HG02870 (cell line): ENCODE data around the gene PLA2G2F.

Experiments
- ATAC-seq: cut with Tn5 transposase; IDR thresholded peaks from one replicate; pipeline ENCODE4 v1.9.1; 2021; ENCODE audit warnings: mild to moderate bottlenecking, moderate library complexity; ENCODE audit not compliant: unreplicated experiment

The PLA2G2F gene

DNA sequence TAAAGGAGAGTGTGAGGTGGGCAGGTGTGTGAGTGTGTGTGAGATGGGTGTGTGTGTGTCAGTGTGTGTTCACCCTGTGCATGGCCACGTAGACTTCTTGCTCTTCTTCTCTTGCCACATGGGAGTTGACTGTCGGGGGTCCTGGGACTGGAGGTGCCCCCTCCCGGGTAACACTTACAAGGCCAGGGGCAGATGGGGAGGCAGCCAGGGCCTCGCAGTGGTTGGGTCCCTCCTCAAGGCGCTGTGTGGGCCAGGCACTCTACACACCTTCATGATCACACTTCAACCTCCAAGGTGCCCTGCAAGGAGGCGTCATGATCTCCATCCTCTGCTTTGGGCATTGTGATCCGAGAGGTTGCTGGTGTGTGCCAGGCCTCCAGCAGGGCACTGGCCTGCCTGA lies 2.3 kb downstream of the PLA2G2F start:
- ATAC-seq, result no peak

DNA sequence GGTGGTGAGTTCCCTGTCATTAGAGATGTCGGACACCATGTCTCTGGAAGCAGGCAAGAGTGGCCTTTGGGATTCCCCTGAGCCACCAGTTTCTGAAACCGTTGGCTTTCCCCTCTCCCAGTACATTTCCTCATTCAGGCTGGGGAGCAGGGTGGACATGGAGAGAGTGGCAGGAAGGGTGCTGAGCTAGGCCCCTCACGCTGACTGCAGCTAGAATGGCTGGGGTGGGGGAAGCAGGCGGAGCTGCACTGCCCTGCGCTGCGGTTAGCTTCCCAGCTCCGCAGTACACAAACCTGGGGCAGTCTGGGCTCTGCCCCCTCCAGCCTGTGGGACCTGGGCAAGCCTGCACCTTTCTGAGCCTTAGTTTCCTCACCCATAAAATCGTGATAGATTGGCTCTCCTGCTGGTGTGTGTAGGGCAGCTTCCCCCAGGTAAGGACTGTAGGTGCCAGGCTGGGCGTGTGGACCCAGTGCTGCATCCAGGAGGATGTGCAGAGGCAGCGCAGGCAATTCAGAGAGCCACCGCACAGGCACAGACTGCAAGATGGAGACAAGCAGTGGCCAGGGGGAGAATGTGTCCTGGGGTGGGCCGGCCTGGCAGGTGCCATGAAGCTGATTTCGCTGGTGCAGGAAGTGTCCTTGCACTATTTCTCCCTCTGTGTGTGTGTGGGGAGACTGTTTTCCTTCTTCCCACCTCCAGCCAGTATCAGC lies 3.0 kb downstream of the PLA2G2F start:
- no peak for ATAC-seq

DNA sequence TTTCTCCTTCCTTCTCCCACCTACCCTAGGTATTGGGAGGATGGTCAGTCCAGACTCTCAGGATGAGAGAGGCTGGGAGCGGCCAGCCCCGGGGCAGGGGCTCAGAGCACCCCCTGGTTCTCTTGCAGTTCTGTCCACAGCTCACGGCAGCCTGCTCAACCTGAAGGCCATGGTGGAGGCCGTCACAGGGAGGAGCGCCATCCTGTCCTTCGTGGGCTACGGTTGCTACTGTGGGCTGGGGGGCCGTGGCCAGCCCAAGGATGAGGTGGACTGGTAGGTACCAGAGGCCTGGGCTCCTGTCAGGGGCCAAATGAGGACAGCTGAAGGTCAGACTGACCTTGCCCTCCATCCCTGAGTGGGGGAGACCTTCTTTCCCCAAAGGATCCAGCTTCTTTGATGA lies 4.2 kb downstream of the PLA2G2F start:
- ATAC-seq, result no peak

DNA sequence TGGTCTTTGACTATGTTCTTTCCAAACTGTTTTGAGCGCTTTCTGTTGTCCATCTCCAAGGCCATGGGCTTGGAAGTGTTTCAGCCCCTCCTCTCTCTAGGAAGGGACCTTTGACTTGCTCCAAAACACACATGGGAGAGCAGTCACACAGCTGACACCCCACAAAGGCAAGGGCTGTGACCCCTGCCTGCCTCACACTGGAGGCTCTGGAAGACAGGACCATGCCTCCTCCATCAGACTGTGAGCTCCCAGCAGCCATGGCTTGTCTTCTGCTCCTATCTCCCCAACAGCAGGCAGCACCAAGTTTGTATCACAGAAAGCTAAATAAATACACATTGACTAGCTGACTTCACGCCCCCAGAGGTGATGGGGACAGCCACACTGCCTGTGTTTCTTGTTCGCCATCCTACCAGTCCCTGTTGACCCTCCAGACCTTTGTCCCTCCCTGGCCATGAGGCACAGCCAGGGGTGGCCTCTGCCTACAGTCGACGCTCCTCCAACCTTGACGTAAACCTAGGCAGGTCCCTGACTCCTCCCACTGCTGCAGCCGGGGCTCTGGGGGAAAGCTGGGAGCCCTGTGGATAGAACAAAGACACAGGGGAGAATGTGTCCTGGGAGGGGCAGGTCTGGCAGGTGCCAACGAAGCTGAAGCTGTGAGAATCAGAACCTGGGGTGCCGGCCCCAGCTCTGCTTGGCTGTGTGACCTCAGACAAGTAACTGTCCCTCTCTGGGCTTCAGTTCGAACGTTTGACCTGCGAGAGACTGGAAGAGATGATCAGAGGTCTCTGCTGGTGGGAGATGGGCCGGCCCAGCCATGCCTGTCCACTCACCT lies 4.8 kb downstream of the PLA2G2F start:
- no peak for ATAC-seq

DNA sequence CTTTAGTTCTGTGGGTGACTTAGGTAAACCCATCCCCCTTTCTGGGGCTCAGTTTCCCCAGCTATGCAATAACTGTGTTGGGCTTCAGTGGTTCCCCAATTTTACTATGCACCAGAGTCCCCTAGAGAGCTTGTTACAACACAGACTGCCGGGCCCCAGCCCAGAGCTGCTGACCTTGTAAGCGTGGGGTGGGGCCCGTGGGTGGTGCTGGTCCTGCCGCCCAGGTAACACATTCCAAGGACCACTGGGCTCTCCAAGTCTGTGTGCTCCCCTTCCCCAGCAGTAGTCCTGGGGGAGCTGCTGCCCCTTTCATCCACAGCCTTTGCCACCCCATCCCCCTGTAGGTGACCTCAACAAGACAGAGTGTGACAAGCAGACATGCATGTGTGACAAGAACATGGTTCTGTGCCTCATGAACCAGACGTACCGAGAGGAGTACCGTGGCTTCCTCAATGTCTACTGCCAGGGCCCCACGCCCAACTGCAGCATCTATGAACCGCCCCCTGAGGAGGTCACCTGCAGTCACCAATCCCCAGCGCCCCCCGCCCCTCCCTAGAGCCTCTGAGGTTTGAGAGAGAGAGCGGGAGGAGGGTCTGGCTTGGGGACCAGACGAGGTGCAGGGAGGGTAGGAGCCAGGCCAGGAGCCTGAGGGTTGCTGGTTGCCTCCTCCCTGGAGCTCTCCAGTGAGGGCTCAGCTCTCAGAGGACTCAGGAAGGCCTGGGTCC lies 8.9 kb downstream of the PLA2G2F start:
- ATAC-seq, result no peak

DNA sequence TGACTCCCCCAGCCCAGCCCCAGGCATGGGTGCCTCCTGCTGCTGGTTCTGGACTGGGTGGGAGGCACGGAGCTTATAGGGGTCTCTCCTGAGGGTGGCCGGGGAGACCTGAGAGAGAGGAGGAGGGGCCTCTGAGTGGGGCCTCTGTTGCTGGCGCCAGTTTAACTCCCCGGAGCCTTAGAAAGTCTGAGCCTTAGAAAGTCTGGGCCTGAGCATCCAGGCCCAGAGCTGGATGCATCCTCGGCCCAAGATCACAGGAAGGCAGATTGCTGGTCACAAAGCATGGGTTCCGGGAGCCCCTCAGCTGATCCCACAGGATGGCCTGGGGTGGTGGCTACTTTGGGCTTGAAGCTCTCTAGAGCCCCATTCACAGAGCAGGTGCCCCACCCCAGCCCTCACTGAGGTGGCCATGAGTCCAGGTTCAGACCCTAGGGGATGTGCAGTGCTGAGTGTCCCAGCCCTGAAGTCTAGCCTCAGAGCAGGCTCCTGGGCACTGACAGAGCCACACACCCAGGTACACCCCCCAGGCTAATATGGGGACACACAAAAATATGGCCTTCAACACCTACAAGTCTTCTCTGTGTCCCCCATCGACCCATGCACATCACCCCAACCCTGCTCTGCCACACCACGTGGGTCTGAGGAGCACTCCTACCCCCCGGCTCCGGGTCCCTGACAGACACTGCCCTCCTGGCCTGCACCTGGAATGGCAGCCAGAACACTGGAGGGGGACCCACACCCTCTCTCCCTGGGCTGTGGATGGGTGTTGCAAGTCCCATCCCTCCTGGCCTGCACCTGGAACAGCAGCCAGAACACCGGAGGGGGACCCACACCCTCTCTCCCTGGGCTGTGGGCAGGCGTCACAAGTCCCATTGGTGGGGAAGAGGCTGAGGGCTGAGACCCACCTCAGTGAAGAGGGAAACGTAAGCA lies 9.7 kb downstream of the PLA2G2F start:
- no peak for ATAC-seq

DNA sequence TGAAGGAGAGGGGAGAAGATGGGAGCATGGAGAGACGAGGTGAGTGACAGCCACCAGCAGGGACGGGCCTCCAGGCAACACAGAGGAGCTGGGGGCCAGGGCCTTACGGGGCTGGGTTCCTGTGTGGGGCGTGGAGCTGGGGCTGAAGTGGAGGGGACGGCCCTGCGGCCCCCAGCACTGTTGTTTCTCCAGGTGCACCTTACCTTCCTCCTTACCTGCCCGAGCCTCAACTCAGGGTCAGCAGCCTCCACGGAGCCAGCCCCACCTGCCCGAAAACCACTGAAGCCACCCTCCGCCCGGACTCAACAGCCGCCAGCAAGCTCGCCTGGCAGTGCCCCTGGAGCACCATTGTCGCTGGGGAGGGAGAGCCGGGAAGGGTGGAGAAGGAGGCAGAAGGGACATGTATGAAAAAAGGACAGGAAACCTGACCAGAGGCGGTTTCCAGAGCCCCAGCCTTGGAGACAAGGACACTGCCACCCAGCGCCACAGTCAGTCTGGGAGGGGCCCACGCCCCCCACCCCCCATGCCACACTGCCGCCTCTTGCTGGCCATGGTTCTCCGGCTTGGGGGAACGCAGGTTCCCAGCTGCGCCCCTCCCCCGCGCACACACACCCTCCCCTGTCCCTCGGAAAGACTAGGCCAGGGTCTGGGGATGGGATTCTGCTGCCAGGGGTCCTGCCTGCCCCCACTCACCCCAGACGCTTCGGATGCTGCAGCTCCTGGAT lies 10.6 kb downstream of the PLA2G2F start:
- ATAC-seq, result no peak

DNA sequence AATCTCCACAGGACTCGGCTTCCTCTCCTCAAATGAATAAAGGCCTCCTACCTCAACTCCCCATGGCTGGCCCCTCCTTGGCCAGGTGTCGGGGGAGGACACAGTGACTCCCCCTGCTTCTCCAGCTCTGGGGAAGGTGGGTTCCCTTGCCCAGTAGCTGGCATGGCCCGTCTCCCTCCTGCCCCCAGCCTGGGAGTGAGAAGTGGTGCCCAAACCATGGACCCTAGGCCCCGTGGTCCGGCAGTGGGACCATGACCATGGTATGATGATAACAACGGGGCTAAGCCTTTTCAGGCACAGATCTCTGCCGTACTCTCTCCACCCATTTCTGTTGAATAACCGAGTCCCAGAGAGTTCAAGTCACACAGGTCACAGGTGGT lies 11.2 kb downstream of the PLA2G2F start:
- ATAC-seq, result no peak

DNA sequence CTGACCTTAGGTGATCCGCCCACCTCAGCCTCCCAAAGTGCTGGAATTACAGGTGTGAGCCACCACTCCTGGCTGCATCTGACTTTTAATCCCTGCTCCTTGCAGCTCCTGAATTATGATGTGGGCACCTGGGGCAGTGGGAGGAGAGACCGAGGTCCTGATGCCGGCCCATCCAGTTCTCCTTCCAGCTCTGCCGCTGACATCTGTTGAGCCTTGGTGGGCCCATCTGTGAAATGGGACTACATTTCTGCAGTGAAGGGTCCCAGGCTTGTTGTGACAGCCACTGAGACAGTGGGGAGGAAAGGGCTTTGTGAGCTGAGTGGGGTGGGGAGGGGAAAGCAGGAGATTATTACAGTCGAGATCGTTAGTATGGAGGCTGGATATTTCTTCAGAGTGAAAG lies 11.8 kb downstream of the PLA2G2F start:
- ATAC-seq, result no peak

DNA sequence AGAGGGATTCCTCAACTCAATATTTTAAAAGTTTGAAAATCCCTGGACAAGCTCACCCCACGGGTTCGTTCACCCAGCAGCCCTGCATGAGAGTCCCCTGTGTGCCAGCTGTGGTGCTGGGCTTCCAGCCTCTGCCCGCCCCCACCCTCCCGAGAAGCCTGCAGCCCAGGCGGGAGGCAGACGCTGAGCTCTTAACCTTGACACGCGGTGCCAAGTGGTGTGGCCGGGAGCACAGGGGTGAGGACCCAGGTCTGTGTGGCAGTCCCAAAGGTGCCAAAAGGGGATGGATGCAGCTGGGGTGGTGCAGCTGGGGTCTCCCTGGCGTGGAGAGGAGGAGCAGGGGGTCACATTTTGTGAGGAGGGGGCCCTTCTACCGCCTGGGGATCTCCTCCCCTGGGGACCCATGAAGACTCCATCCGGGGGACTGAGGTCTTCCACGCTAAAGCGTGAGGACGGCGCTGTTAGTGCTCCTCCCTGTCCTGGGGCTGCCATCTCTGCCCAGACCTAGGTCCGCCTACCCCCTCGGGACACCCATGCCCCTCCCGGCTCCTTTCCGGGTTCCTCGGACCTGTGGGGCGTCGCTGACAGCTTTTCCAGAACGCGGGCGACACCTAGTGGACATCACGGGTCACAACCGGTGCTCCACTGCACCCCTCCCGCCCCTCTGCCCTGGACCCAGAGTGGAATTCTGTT lies 12.9 kb downstream of the PLA2G2F start:
- ATAC-seq, result no peak

DNA sequence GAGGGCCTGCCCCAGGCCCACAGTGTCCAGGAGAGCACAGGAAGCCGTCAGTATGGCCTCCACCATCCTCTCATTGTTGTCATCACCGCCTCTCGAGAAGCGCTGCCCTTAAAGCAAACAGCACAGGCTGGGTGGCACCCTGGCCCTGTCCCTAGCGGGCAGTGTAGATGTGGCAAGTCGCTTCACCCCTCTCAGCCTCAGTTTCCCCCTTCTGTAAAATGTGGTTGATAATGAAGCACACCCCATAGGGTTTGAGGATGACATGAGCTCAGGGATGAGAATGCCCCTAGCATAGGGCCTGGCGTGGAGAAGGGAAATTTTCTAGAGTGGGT lies 13.4 kb downstream of the PLA2G2F start:
- no peak for ATAC-seq

DNA sequence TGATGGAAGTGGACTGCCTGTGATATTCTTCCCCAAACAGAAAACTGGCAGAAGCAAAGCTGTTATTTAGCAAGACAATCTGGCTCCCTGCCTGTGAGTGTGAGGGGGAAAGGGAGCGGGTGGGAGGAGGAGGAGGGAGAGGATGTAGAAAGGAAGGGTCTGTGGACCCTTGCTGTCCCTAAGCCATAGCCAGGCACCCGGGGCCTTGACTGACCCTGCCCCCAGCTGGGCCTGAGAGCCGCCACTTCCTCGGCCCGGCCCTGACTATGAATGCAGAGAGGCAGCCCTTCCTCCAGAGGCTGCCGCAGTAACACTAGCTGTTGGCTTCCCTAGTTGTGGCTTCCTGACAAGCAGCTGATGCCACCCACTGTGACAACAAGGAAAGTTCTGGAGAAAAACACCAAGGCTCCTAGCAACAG lies 13.9 kb downstream of the PLA2G2F start:
- ATAC-seq, result no peak

DNA sequence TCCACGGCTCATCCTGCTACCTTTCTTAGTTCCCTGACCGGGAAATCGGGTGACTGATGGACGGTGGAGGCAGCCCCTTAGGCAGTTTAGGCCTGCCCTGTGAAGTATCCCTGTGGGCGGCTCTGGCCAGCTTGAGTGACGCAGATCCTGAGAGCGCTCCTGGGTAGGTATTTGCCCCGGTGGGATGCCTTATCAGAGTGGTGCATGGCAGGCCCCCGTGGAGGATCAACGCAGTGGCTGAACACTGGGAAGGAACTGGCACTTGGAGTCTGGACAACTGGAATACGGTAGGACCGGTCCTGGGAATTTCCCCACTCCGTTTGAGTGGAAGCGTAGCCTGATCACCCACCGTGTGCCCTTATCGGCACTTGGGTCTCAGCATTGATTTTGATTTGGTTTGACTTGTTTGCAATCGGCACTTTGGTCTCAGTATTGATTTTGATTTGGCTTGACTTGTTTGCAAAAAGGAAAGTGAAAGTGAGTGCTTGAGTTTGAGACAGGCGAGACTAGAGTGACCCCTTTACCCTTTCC lies 15.2 kb downstream of the PLA2G2F start:
- ATAC-seq, result no peak

DNA sequence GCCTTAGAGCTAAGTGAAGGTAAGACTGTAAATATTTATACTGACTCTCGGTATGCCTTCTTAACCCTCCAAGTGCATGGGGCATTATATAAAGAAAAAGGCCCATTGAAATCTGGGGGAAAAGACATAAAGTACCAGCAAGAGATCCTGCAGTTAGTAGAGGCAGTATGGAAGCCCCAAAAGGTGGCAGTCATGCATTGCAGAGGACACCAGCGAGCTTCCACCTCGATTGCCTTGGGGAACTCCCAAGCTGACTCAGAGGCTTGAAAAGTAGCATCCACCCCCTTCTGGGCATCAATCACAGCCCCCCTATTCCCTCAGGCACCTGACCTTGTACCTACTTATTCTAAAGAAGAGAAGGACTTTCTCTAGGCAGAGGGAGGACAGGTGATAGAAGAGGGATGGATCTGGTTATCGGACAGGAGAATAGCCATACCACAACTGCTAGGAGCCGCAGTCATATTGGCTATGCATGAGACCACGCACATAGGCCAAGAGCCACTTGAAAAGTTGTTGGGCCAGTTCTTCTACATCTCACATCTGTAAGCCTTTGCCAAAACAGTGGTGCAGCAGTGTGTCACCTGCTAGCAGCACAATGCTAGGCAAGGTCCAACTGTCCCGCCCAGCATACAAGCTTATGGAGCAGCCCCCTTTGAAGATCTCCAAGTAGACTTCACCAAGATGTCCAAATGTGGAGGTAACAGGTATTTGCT lies 19.4 kb downstream of the PLA2G2F start:
- ATAC-seq, result no peak

DNA sequence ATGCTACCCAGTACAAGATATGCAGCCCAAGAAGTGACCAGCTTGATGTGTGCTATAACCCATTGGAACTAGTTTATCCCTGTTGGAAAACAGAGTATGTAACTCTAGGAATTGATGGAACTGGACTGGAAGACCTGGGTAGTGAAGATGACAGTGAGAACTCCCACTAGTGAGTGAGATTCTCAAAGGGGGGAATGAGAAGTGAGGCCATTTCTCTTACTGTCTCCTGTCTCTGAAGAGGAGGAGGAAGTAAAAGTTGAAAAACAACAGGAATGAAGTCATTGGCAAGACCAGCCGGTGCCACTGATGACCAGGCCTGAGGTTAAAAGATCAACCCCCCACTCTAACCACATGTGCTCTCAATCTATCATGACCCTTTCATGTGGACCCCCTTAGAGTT lies 20.9 kb downstream of the PLA2G2F start:
- no peak for ATAC-seq

DNA sequence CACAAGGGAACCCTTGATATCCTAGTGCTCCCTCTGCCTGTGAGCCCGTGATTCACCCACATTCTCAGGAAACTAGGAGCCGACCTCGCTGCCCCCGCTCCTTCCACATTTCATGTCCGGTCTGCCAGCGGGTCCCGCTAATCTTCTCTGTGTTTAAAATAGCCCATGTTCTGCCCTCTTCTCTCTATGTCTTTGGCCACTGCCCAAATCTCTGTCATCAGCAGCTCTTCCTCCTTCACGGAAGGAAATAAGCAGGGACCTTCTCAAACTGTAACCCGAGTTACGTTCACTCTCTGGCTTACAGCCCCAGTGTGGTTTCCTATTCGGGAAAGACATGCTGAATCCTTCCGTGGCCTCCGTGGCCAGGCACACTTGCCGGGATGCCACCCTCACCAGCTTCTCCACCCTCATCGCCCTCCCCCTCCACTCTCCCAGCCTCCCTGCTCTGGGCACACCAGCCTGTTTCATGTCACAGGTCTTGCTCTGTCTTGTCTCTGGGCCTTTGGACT lies 25.6 kb downstream of the PLA2G2F start:
- ATAC-seq, result no peak

DNA sequence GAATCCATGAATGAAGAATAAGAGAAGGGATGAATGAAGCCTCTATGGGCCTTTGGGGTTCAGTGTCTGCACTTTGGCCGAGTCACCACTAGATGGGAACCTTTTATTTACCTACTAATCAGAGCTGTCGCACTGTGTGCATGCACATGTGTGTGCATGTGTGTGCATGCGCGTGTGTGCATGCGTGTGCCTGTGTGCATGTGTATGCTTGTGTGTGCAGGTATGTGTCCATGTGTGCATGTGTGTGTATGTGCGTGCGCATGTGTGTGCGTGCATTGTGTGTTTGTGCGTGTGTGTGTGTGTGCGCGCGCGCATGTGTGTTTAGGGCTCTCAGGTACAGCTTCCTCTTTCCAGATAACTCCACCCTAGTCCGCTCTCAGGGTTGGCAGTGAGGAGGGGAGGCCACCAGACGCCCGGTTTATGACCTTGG lies 26.4 kb downstream of the PLA2G2F start:
- no peak for ATAC-seq

DNA sequence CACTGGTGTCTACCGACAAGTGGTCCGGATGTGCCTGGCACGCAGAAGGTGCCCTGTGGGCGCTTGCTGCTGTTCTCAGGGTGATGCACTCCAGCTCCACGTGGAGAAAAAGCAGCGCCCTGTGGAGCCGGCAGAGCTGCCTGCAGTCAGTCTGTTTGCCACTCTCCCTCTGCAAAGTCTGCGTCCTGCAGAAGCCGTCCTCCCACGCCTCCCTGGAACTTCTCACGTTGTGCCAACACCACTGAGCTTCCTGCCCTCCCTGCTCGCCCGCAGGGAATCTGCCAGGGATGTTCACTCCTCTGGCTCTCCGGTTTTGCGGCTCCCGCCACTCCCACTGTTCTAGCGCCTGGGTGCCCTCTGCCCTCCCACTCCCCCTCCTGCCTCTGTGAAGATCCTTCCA lies 26.9 kb downstream of the PLA2G2F start:
- ATAC-seq, result no peak

DNA sequence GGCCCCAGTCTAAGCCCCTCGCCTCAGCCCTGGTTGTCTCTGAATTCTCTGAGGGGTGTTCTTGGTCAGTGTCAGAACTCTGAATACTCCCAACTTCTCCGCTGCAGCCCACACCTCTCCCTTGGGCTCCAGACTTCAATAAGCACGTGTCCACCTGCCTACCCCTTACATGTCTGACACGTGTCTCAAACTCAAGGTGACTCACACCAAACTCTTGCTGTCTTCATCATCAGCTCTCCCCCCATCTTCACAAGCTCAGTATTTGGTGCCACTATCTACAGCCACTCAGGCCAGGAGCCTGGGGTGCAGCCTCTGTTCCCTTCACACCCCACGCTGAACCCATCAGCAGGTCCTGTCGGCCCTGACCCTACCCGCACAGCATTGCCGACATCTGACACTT lies 28.0 kb downstream of the PLA2G2F start:
- ATAC-seq, result no peak
